GM23338 (cell line): ENCODE measurements around the gene NFIB. TPM values are rescaled to one million over a fixed set of nuclear protein-coding genes. Genes with fewer than 3 reads are reported as not detected.

Source experiments
- ATAC-seq: fragments of 200-7000 bp; cut with Tn5 transposase; 3 replicates; pipeline ENCODE4 v1.9.1; 2020
- DNase-seq: peaks from one replicate; pipeline ENCODE4 v3.0.0-alpha.2; 2015; ENCODE audit warnings: low spot score
- H2AFZ ChIP-seq: fragments of 200-600 bp; sonication (generic); 2 replicates; pipeline ENCODE4 v1.8.0; 2016; ENCODE audit warnings: antibody characterized with exemption, mild to moderate bottlenecking, moderate library complexity
- H3F3A ChIP-seq: fragments of 200-600 bp; sonication (generic); replicated peaks from 2 replicates; pipeline ENCODE4 v1.8.0; 2017; ENCODE audit warnings: antibody characterized with exemption, mixed run types, low read depth
- H3K27ac ChIP-seq: fragments of 200-600 bp; sonication (generic); 2 replicates; pipeline ENCODE4 v1.6.1; 2016; ENCODE audit warnings: low read depth
- H3K27me3 ChIP-seq: fragments of 200-600 bp; sonication (generic); 2 replicates; pipeline ENCODE4 v1.8.0; 2016; ENCODE audit warnings: mild to moderate bottlenecking, mixed run types, moderate library complexity; ENCODE audit not compliant: insufficient read depth
- H3K36me3 ChIP-seq: fragments of 200-600 bp; sonication (generic); 2 replicates; pipeline ENCODE4 v1.8.0; 2016; ENCODE audit warnings: mild to moderate bottlenecking; ENCODE audit not compliant: insufficient read depth
- H3K4me1 ChIP-seq: fragments of 200-600 bp; sonication (generic); 2 replicates; pipeline ENCODE4 v1.8.0; 2016; ENCODE audit warnings: mild to moderate bottlenecking, moderate library complexity; ENCODE audit not compliant: insufficient read depth
- H3K4me2 ChIP-seq: fragments of 200-600 bp; sonication (generic); 2 replicates; pipeline ENCODE4 v1.7.1; 2017; ENCODE audit warnings: mixed run types
- H3K4me3 ChIP-seq: fragments of 200-600 bp; sonication (generic); 2 replicates; pipeline ENCODE4 v1.6.1; 2016; ENCODE audit warnings: mixed run types
- H3K79me2 ChIP-seq: fragments of 200-600 bp; sonication (generic); replicated peaks from 2 replicates; pipeline ENCODE4 v1.8.0; 2017; ENCODE audit warnings: mild to moderate bottlenecking; ENCODE audit not compliant: insufficient read depth
- H3K9me2 ChIP-seq: fragments of 200-600 bp; sonication (generic); 2 replicates; pipeline ENCODE4 v1.8.0; 2017; ENCODE audit not compliant: insufficient read depth
- H4K20me1 ChIP-seq: fragments of 200-600 bp; sonication (generic); replicated peaks from 2 replicates; pipeline ENCODE4 v1.8.0; 2017; ENCODE audit warnings: mild to moderate bottlenecking; ENCODE audit not compliant: insufficient read depth
- H3K27ac Mint-ChIP-seq: 2 replicates; pipeline ENCODE4 v1.8.0; 2020; ENCODE audit warnings: inconsistent platforms, mild to moderate bottlenecking, moderate library complexity, mixed read lengths
- H3K27me3 Mint-ChIP-seq: 3 replicates; pipeline ENCODE4 v1.8.0; 2022; ENCODE audit warnings: low read depth, mild to moderate bottlenecking, moderate library complexity, mixed read lengths, inconsistent platforms; ENCODE audit not compliant: insufficient read depth, poor library complexity
- H3K36me3 Mint-ChIP-seq: 3 replicates; pipeline ENCODE4 v1.8.0; 2021; ENCODE audit warnings: low read depth, mild to moderate bottlenecking, inconsistent platforms, moderate library complexity, mixed read lengths
- H3K4me1 Mint-ChIP-seq: 3 replicates; pipeline ENCODE4 v1.8.0; 2020; ENCODE audit warnings: mild to moderate bottlenecking, inconsistent platforms, mixed read lengths
- H3K4me3 Mint-ChIP-seq: 3 replicates; pipeline ENCODE4 v1.8.0; 2021; ENCODE audit warnings: moderate library complexity, mild to moderate bottlenecking, inconsistent platforms, mixed read lengths
- H3K9me3 Mint-ChIP-seq: 3 replicates; pipeline ENCODE4 v1.8.0; 2020; ENCODE audit warnings: moderate library complexity, mild to moderate bottlenecking, inconsistent platforms, mixed read lengths
- CREB1 ChIP-seq: fragments of 250-450 bp; sonication (Bioruptor Pico); IDR thresholded peaks from 2 replicates; pipeline ENCODE4 v1.5.0; 2020; ENCODE audit warnings: low read depth, mild to moderate bottlenecking, moderate library complexity
- JUNB ChIP-seq: IDR thresholded peaks from one replicate; pipeline ENCODE4 v1.6.1; 2016; ENCODE audit warnings: antibody characterized with exemption; ENCODE audit not compliant: unreplicated experiment
- POLR2AphosphoS5 ChIP-seq: IDR thresholded peaks from 2 replicates; pipeline ENCODE4 v1.6.1; 2016; ENCODE audit warnings: antibody characterized with exemption, low read depth
- polyA plus RNA-seq: library from polyadenylated mRNA; unstranded; fragments of >200 nt; fragmentation: Nextera tagmentation; extraction: Ambion mirVana; gene quantifications from 2 replicates; pipeline ENCODE4 v1.2.1, GENCODE V29; 2016
- total RNA-seq: library from RNA; depleted of rRNA; stranded (reverse); fragments of >200 nt; shearing (Covaris generic); gene quantifications from 2 replicates; pipeline ENCODE4 v1.2.3, GENCODE V29; 2014
- TF ChIP-seq, protein P1 (sequence below): fragments of 250-450 bp; sonication (Bioruptor Pico); IDR thresholded peaks from 2 replicates; pipeline ENCODE4 v1.5.0; 2020; ENCODE audit warnings: mild to moderate bottlenecking, moderate library complexity
- TF ChIP-seq, protein P2 (sequence below): IDR thresholded peaks from 2 replicates; pipeline ENCODE4 v1.6.1; 2016; ENCODE audit warnings: antibody characterized with exemption

Gene NFIB
- total and polyA plus RNA-seq, 2 experiments from 2014 or later = 3.9 to 4.7 TPM

DNA sequence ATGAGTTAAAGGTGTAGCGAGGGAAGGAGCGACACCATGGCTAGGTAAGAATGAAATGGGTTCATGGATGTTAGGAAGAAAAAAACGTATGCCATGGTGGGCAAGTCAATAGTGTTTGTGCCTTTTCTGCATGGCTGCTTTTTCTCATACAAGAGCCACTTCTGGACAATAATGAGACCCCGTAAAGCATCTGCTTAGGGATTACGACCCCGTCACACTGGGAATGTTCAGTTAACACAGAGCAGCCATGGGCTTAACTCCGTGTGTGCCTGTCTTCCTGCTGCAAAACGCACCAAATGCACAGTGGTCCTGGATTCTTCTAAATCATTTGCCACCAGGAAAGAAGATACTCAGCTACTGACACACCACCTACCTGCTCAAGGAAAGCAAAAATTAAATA, 81.8 kb downstream of the NFIB start (continued):
- TF ChIP-seq, protein P1, sequence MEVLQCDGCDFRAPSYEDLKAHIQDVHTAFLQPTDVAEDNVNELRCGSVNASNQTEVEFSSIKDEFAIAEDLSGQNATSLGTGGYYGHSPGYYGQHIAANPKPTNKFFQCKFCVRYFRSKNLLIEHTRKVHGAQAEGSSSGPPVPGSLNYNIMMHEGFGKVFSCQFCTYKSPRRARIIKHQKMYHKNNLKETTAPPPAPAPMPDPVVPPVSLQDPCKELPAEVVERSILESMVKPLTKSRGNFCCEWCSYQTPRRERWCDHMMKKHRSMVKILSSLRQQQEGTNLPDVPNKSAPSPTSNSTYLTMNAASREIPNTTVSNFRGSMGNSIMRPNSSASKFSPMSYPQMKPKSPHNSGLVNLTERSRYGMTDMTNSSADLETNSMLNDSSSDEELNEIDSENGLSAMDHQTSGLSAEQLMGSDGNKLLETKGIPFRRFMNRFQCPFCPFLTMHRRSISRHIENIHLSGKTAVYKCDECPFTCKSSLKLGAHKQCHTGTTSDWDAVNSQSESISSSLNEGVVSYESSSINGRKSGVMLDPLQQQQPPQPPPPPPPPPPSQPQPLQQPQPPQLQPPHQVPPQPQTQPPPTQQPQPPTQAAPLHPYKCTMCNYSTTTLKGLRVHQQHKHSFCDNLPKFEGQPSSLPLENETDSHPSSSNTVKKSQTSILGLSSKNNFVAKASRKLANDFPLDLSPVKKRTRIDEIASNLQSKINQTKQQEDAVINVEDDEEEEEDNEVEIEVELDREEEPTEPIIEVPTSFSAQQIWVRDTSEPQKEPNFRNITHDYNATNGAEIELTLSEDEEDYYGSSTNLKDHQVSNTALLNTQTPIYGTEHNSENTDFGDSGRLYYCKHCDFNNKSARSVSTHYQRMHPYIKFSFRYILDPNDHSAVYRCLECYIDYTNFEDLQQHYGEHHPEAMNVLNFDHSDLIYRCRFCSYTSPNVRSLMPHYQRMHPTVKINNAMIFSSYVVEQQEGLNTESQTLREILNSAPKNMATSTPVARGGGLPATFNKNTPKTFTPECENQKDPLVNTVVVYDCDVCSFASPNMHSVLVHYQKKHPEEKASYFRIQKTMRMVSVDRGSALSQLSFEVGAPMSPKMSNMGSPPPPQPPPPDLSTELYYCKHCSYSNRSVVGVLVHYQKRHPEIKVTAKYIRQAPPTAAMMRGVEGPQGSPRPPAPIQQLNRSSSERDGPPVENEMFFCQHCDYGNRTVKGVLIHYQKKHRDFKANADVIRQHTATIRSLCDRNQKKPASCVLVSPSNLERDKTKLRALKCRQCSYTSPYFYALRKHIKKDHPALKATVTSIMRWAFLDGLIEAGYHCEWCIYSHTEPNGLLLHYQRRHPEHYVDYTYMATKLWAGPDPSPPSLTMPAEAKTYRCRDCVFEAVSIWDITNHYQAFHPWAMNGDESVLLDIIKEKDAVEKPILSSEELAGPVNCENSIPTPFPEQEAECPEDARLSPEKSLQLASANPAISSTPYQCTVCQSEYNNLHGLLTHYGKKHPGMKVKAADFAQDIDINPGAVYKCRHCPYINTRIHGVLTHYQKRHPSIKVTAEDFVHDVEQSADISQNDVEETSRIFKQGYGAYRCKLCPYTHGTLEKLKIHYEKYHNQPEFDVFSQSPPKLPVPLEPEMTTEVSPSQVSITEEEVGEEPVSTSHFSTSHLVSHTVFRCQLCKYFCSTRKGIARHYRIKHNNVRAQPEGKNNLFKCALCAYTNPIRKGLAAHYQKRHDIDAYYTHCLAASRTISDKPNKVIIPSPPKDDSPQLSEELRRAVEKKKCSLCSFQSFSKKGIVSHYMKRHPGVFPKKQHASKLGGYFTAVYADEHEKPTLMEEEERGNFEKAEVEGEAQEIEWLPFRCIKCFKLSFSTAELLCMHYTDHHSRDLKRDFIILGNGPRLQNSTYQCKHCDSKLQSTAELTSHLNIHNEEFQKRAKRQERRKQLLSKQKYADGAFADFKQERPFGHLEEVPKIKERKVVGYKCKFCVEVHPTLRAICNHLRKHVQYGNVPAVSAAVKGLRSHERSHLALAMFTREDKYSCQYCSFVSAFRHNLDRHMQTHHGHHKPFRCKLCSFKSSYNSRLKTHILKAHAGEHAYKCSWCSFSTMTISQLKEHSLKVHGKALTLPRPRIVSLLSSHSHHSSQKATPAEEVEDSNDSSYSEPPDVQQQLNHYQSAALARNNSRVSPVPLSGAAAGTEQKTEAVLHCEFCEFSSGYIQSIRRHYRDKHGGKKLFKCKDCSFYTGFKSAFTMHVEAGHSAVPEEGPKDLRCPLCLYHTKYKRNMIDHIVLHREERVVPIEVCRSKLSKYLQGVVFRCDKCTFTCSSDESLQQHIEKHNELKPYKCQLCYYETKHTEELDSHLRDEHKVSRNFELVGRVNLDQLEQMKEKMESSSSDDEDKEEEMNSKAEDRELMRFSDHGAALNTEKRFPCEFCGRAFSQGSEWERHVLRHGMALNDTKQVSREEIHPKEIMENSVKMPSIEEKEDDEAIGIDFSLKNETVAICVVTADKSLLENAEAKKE (CRISPR knock-in tag) = no peak
- no peak for TF ChIP-seq CREB1
- no peak for TF ChIP-seq POLR2AphosphoS5
- TF ChIP-seq, protein P2, sequence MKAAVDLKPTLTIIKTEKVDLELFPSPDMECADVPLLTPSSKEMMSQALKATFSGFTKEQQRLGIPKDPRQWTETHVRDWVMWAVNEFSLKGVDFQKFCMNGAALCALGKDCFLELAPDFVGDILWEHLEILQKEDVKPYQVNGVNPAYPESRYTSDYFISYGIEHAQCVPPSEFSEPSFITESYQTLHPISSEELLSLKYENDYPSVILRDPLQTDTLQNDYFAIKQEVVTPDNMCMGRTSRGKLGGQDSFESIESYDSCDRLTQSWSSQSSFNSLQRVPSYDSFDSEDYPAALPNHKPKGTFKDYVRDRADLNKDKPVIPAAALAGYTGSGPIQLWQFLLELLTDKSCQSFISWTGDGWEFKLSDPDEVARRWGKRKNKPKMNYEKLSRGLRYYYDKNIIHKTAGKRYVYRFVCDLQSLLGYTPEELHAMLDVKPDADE = no peak

DNA sequence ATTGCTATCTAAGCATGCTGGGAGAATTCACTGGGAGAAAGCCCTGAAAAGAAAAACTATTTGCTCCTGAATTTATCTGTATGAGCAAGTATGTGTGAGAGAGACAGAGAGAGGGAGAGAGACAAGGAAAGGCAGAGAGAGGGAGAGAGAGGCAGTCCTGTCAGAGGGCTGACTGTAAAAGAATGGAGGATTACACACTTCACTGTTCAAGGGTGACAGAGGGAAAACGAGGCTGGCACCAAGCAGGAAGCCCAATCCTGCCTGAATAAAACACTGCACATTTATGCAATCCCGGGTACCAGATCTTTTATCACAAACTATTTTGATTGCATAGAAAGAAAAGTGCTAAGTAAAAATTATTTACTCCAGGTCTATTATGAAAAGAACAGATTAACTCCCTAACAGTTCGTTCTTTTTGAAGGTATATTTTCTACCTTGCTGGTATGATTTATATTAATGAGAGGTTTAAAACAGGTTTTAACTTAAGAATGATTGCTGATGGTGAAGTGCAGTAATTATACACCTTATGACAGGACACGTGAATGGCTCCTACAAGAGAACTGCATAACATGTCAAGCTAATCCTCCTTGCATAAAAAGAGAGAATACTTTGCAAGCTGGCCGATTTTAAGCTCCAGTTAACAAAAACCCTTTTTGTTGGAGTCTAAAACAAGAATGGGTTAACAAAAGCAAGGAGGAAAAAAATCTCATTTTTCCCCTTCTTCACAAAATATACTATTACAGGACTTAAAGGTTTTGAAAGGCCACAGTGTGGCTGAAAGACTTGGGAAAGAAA, 82.5 kb downstream of the NFIB start:
- Histone ChIP-seq H2AFZ (peak overlapping the region; percentile 19; the same call in 1 of the 2 replicates), H3K27ac (no peak overlapping the region), H3K4me3 (no peak overlapping the region), H3K9me2 (no peaks in the 10 kb centered on the region), H3K79me2 (no peaks in the 10 kb centered on the region), H3K4me1 (0 out of 2 replicates have a peak, but pooled peaks cover 10% of the 10 kb centered on the region), H3K27me3 (no peaks in the 10 kb centered on the region), H4K20me1 (no peaks in the 10 kb centered on the region), H3K36me3 (no peaks in the 10 kb centered on the region), H3F3A (no peaks in the 10 kb centered on the region), H3K4me2 (no peak overlapping the region)
- Mint-ChIP-seq H3K4me1 (peaks cover 2% of the 10 kb centered on the region; the same call in 1 of the 3 replicates), H3K27ac (no peak overlapping the region), H3K36me3 (no peaks in the 10 kb centered on the region), H3K27me3 (no peaks in the 10 kb centered on the region), H3K9me3 (no peaks in the 10 kb centered on the region), H3K4me3 (no peak overlapping the region)
- ATAC-seq (no peak; the same call in 2 of the 3 replicates), DNase-seq (no peak)
- TF ChIP-seq, protein P1 (CRISPR knock-in tag) = no peak
- TF ChIP-seq, protein P2 = no peak
- no peak for TF ChIP-seq JUNB
- no peak for TF ChIP-seq CREB1
